SK-N-SH (cell line): ENCODE measurements around the gene SNX8. TPM values are rescaled to one million over a fixed set of nuclear protein-coding genes. Genes with fewer than 3 reads are reported as not detected.

ENCODE experiments used
- CTCF ChIA-PET: fragments of 300-600, 350-600 bp; formaldehyde crosslinking; extraction: SDS; loops from one replicate; lab custom pipeline; 2021; lab: Yijun Ruan, JAX
- POLR2A ChIA-PET: fragments of 350-600 bp; sonication (Branson Sonifier 250); formaldehyde crosslinking; extraction: SDS; loops from one replicate; lab custom pipeline; 2020; ENCODE audit warnings: antibody characterized with exemption, inconsistent platforms; lab: Yijun Ruan, JAX
- DNase-seq: peaks from one replicate; pipeline ENCODE4 v3.0.0; 2012
- H2AFZ ChIP-seq: fragments of 200-600 bp; sonication (generic); 2 replicates; pipeline ENCODE4 v1.8.1; 2016; ENCODE audit warnings: antibody characterized with exemption, mild to moderate bottlenecking, low read depth
- H3F3A ChIP-seq: fragments of 200-600 bp; sonication (generic); replicated peaks from 2 replicates; pipeline ENCODE3; 2016; ENCODE audit warnings: antibody characterized with exemption, mild to moderate bottlenecking; ENCODE audit not compliant: insufficient read depth
- H3K27ac ChIP-seq, 2 experiments: fragments of 200-500 bp in 1 of 2; fragments of 200-600 bp in 1 of 2; sonication (Bioruptor generic) in 1 of 2; sonication (generic), shearing (Covaris generic) in 1 of 2; 2 replicates each; pipeline versions ENCODE4 v1.5.1 to v1.6.1; 2014 to 2016; ENCODE audit warnings: low read depth in 2 of 2, inconsistent platforms in 1 of 2, low read length in 1 of 2, mild to moderate bottlenecking in 1 of 2, mixed read lengths in 1 of 2
- H3K27me3 ChIP-seq: fragments of 200-600 bp; sonication (generic), shearing (Covaris generic); 2 replicates; pipeline ENCODE4 v1.6.1; 2016; ENCODE audit warnings: mixed run types; ENCODE audit not compliant: insufficient read depth
- H3K36me3 ChIP-seq, 2 experiments: fragments of 200-500 bp in 1 of 2; fragments of 200-600 bp in 1 of 2; sonication (Bioruptor generic) in 1 of 2; sonication (generic) in 1 of 2; replicated peaks in 1 of 2; 2 replicates each; pipeline versions ENCODE3 to v1.5.1; 2014 to 2016; ENCODE audit warnings: low read length in 1 of 2, mild to moderate bottlenecking in 1 of 2; ENCODE audit not compliant: insufficient read depth in 2 of 2, control insufficient read depth in 1 of 2
- H3K4me1 ChIP-seq, 2 experiments: fragments of 200-500 bp in 1 of 2; fragments of 200-600 bp in 1 of 2; sonication (Bioruptor generic) in 1 of 2; sonication (generic), shearing (Covaris generic) in 1 of 2; 2 replicates each; pipeline versions ENCODE4 v1.5.1 to v1.6.1; 2014 to 2016; ENCODE audit warnings: low read depth in 1 of 2, low read length in 1 of 2, mixed run types in 1 of 2; ENCODE audit not compliant: insufficient read depth in 2 of 2, control insufficient read depth in 1 of 2
- H3K4me2 ChIP-seq: fragments of 200-600 bp; sonication (generic), shearing (Covaris generic); 2 replicates; pipeline ENCODE4 v1.6.1; 2017; ENCODE audit warnings: mixed run types
- H3K4me3 ChIP-seq, 2 experiments: fragments of 200-500 bp in 1 of 2; fragments of 200-600 bp in 1 of 2; sonication (Bioruptor generic) in 1 of 2; sonication (generic), shearing (Covaris generic) in 1 of 2; 2 replicates each; pipeline versions ENCODE4 v1.5.1 to v1.8.1; 2014 to 2016; ENCODE audit warnings: low read depth in 2 of 2, inconsistent platforms in 1 of 2, low read length in 1 of 2, mild to moderate bottlenecking in 1 of 2, mixed read lengths in 1 of 2, moderate library complexity in 1 of 2
- H3K79me2 ChIP-seq: fragments of 200-600 bp; sonication (generic); 2 replicates; pipeline ENCODE4 v1.8.1; 2017; ENCODE audit warnings: mild to moderate bottlenecking; ENCODE audit not compliant: insufficient read depth
- H3K9ac ChIP-seq: fragments of 200-600 bp; sonication (generic); 2 replicates; pipeline ENCODE4 v1.6.1; 2017; ENCODE audit warnings: mixed run types
- H3K9me2 ChIP-seq: fragments of 200-600 bp; sonication (generic); 2 replicates; pipeline ENCODE4 v1.6.1; 2017; ENCODE audit warnings: mixed run types
- H3K9me3 ChIP-seq: fragments of 200-600 bp; sonication (generic); 2 replicates; pipeline ENCODE4 v1.6.1; 2017; ENCODE audit warnings: mixed run types, mild to moderate bottlenecking, moderate library complexity
- H4K20me1 ChIP-seq: fragments of 200-600 bp; sonication (generic); 2 replicates; pipeline ENCODE4 v1.6.1; 2017; ENCODE audit warnings: mild to moderate bottlenecking, mixed run types; ENCODE audit not compliant: insufficient read depth
- CHD2 ChIP-seq: fragments of 150-350 bp; IDR thresholded peaks from 2 replicates; pipeline ENCODE4 v1.6.1; 2018; ENCODE audit warnings: low read length; ENCODE audit not compliant: partially characterized antibody
- EP300 ChIP-seq, 2 experiments: IDR thresholded peaks; 2 replicates each; pipeline versions ENCODE4 v1.4.0 to v1.6.1; 2012; ENCODE audit warnings: borderline replicate concordance in 1 of 2, low read depth in 1 of 2, low read length in 1 of 2
- FOSL2 ChIP-seq: IDR thresholded peaks from 2 replicates; pipeline ENCODE4 v1.4.0; 2012; ENCODE audit warnings: low read depth, mild to moderate bottlenecking, moderate library complexity, borderline replicate concordance
- FOXJ3 ChIP-seq: sonication (generic); formaldehyde crosslinking; IDR thresholded peaks from 2 replicates; pipeline ENCODE4 v1.5.1; 2020; ENCODE audit warnings: mild to moderate bottlenecking, missing genetic modification reagents
- GATA2 ChIP-seq: sonication (generic); formaldehyde crosslinking; IDR thresholded peaks from 2 replicates; pipeline ENCODE4 v1.5.0; 2020; ENCODE audit warnings: mild to moderate bottlenecking, missing genetic modification reagents
- MAX ChIP-seq: IDR thresholded peaks from 2 replicates; pipeline ENCODE4 v1.4.0; 2012; ENCODE audit warnings: low read depth
- MEF2A ChIP-seq: IDR thresholded peaks from 2 replicates; pipeline ENCODE4 v1.4.0; 2012; ENCODE audit warnings: low read depth, borderline replicate concordance
- MXI1 ChIP-seq: IDR thresholded peaks from 2 replicates; pipeline ENCODE4 v1.6.1; 2012; ENCODE audit warnings: mild to moderate bottlenecking, low read depth, low read length, improper control_type of control experiment
- NRF1 ChIP-seq: IDR thresholded peaks from 2 replicates; pipeline ENCODE4 v1.6.1; 2012; ENCODE audit warnings: low read depth, mild to moderate bottlenecking, low read length
- POLR2AphosphoS5 ChIP-seq: IDR thresholded peaks from 2 replicates; pipeline ENCODE4 v1.6.1; 2012; ENCODE audit warnings: low read depth, low read length
- RCOR1 ChIP-seq: fragments of 150-350 bp; IDR thresholded peaks from 2 replicates; pipeline ENCODE4 v1.6.1; 2017; ENCODE audit warnings: antibody characterized with exemption, low read length
- RFX5 ChIP-seq: IDR thresholded peaks from 2 replicates; pipeline ENCODE4 v1.6.1; 2012; ENCODE audit warnings: mild to moderate bottlenecking, improper control_type of control experiment, low read length
- SIN3A ChIP-seq: IDR thresholded peaks from 2 replicates; pipeline ENCODE4 v1.6.1; 2012; ENCODE audit warnings: low read depth, mild to moderate bottlenecking, low read length, moderate library complexity, borderline replicate concordance
- TCF12 ChIP-seq: IDR thresholded peaks from 2 replicates; pipeline ENCODE4 v1.4.0; 2012
- TEAD4 ChIP-seq: IDR thresholded peaks from 2 replicates; pipeline ENCODE4 v1.4.0; 2012; ENCODE audit warnings: mild to moderate bottlenecking, borderline replicate concordance; ENCODE audit not compliant: insufficient read depth
- YY1 ChIP-seq: IDR thresholded peaks from 2 replicates; pipeline ENCODE4 v1.4.0; 2012; ENCODE audit warnings: low read depth, mild to moderate bottlenecking
- ZBTB33 ChIP-seq: IDR thresholded peaks from 2 replicates; pipeline ENCODE4 v1.4.0; 2012; ENCODE audit warnings: low read depth, borderline replicate concordance
- WGBS: methylation state at CpG from one replicate; pipeline ENCODE4 v1.1.6; 2017; ENCODE audit warnings: low lambda C conversion rate; 5-methylcytosine and 5-hydroxymethylcytosine counted together
- polyA plus RNA-seq, 3 experiments: library from polyadenylated mRNA; depleted of rRNA; stranded (reverse); fragments of >200 nt; gene quantifications; 2 replicates each; pipeline ENCODE4 v1.2.3, GENCODE V29; 2012

Gene SNX8
- polyA plus RNA-seq, 1 of the 3 experiments (the other 2 are of a cell fraction): 20.6 TPM

- H3K4me3 ChIP-seq: no peak overlapping the region
- no peak overlapping the region for H3K27ac ChIP-seq
- H3K9ac ChIP-seq: no peak overlapping the region
- H3K9me3 ChIP-seq: no peaks in the 10 kb centered on the region
- H3K4me2 ChIP-seq: no peak overlapping the region
- H3K36me3 ChIP-seq: peaks cover 0 to 20% of the 10 kb centered on the region in 2 experiments
- H3K27me3 ChIP-seq: no peaks in the 10 kb centered on the region
- peaks cover 2 to 4% of the 10 kb centered on the region in 2 experiments; a peak in 3 of 4 replicates for H3K4me1 ChIP-seq
- H3F3A ChIP-seq: peaks cover 10% of the 10 kb centered on the region
- H4K20me1 ChIP-seq: no peaks in the 10 kb centered on the region
- no peak for TF ChIP-seq SIN3A
- no peak for TF ChIP-seq NRF1
- TF ChIP-seq EP300 (IDR thresholded peaks at IDR 0.05; ENCODE audit: borderline replicate concordance in 1 of 2, low read depth in 1 of 2, low read length in 1 of 2): no peak
- TF ChIP-seq GATA2 (CRISPR knock-in tag): no peak
- no peak for TF ChIP-seq FOSL2
- no peak for TF ChIP-seq YY1
- TF ChIP-seq FOXJ3: no peak
- POLR2A ChIA-PET: interaction anchor here (0.6 kb wide), 2 partner anchors 11 to 83 kb away, joined by 3 to 4 read pairs; no protein-coding TSS in a partner anchor
- H3K79me2 ChIP-seq: no peaks in the 10 kb centered on the region; the same call in 1 of the 2 replicates
- no peaks in the 10 kb centered on the region for H3K9me2 ChIP-seq
- 97% methylated on average over 29 of the region's 31 CpGs for WGBS
- no peak overlapping the region for H2AFZ ChIP-seq
- CTCF ChIA-PET: interaction anchor here (1.1 to 2.9 kb wide), 2 partner anchors 9 to 93 kb away, joined by 3 to 16 read pairs; no protein-coding TSS in a partner anchor
- peak; percentile 41 for DNase-seq
Observed at GRCh38 chr7:2254429-2255144, 59.7 kb downstream of the SNX8 start.

GRCh38 chr7:2253525-2254244 lies 60.6 kb downstream of the SNX8 start:
- no peak overlapping the region for H2AFZ ChIP-seq
- peaks cover 5 to 11% of the 10 kb centered on the region in 2 experiments; a peak in 3 of 4 replicates for H3K4me1 ChIP-seq

GRCh38 chr7:2253021-2253420 lies 61.2 kb downstream of the SNX8 start:
- Histone ChIP-seq H3K36me3 (peaks cover 0 to 20% of the 10 kb centered on the region in 2 experiments), H3K9me2 (no peaks in the 10 kb centered on the region), H3K27ac (no peak overlapping the region), H3K4me2 (no peak overlapping the region), H3K79me2 (no peaks in the 10 kb centered on the region; the same call in 1 of the 2 replicates), H2AFZ (no peak overlapping the region), H3F3A (peaks cover 26% of the 10 kb centered on the region), H3K4me3 (no peak overlapping the region), H4K20me1 (no peaks in the 10 kb centered on the region), H3K27me3 (no peaks in the 10 kb centered on the region), H3K9me3 (no peaks in the 10 kb centered on the region), H3K4me1 (peaks cover 5 to 16% of the 10 kb centered on the region in 2 experiments; a peak in 3 of 4 replicates), H3K9ac (no peak overlapping the region)
- POLR2A ChIA-PET: no interaction called here
- CTCF ChIA-PET: interaction anchor here (0.7 to 2.9 kb wide), 3 partner anchors 10 to 95 kb away, joined by 3 to 16 read pairs (median 3); no protein-coding TSS in a partner anchor
- WGBS: 98% methylated on average over 9 of the region's 9 CpGs
- DNase-seq: no peak
- TF ChIP-seq MXI1 (no peak), CHD2 (no peak), ZBTB33 (no peak), MEF2A (no peak), TEAD4 (no peak), RFX5 (no peak), TCF12 (no peak), RCOR1 (no peak), YY1 (no peak), POLR2AphosphoS5 (no peak), SIN3A (no peak), FOSL2 (no peak), MAX (no peak)

More at GRCh38 chr7:2253525-2254244, 60.6 kb downstream of the SNX8 start:
- Histone ChIP-seq H3K4me3 (no peak overlapping the region), H3K27me3 (no peaks in the 10 kb centered on the region), H4K20me1 (no peaks in the 10 kb centered on the region), H3K9ac (no peak overlapping the region)
- CTCF ChIA-PET: interaction anchor here (0.7 to 2.9 kb wide), 4 partner anchors 8 to 94 kb away, joined by 3 to 16 read pairs (median 3); no protein-coding TSS in a partner anchor
- TF ChIP-seq SIN3A: no peak
- no peak for TF ChIP-seq NRF1
- TF ChIP-seq, all 33 proteins: peak for 0
- 94% methylated on average over 28 of the region's 32 CpGs for WGBS
- peak; percentile 41 for DNase-seq
- Histone ChIP-seq H3K79me2 (no peaks in the 10 kb centered on the region; the same call in 1 of the 2 replicates), H3K9me2 (no peaks in the 10 kb centered on the region), H3K4me2 (no peak overlapping the region), H3K27ac (no peak overlapping the region), H3K36me3 (peaks cover 0 to 20% of the 10 kb centered on the region in 2 experiments), H3K9me3 (no peaks in the 10 kb centered on the region), H3F3A (peaks cover 19% of the 10 kb centered on the region)
- POLR2A ChIA-PET: interaction anchor here (0.6 kb wide), 1 partner anchor 12 kb away, joined by 3 read pairs; no protein-coding TSS in a partner anchor
